Central memory CD8-positive, alpha-beta T cell (primary cell): Measurements from ENCODE around the gene SCRN2.

Experiments used
- ATAC-seq: fragments of 150-1000 bp; cut with Tn5 transposase; replicated peaks from 2 replicates; pipeline ENCODE4 v1.10.0; 2022; ENCODE audit warnings: mild to moderate bottlenecking, moderate FRiP score, moderate number of reproducible peaks; ENCODE audit not compliant: poor library complexity, severe bottlenecking; ENCODE audit errors: extremely low read depth
- DNase-seq, 2 donors: peaks; one replicate each; pipeline ENCODE4 v3.0.0; 2021; ENCODE audit warnings: low spot score in 2 of 2
- H3K27ac Mint-ChIP-seq: one replicate; pipeline ENCODE4 v1.8.0; 2022; ENCODE audit warnings: low read depth, mild to moderate bottlenecking, moderate library complexity, mixed read lengths
- H3K27me3 Mint-ChIP-seq: one replicate; pipeline ENCODE4 v1.8.0; 2022; ENCODE audit warnings: mixed read lengths
- H3K36me3 Mint-ChIP-seq: one replicate; pipeline ENCODE4 v1.8.0; 2022; ENCODE audit warnings: mild to moderate bottlenecking, moderate library complexity, mixed read lengths; ENCODE audit not compliant: insufficient read depth
- H3K4me1 Mint-ChIP-seq: one replicate; pipeline ENCODE4 v1.8.0; 2022; ENCODE audit warnings: mixed read lengths
- H3K4me3 Mint-ChIP-seq: one replicate; pipeline ENCODE4 v1.8.0; 2022; ENCODE audit warnings: mild to moderate bottlenecking, moderate library complexity, mixed read lengths
- H3K9me3 Mint-ChIP-seq: one replicate; pipeline ENCODE4 v1.8.0; 2022; ENCODE audit warnings: mixed read lengths

Gene SCRN2

GRCh38 chr17:47820033-47820789 lies 20.9 kb downstream of the SCRN2 start:
- Mint-ChIP-seq H3K27ac (peak overlapping the region; percentile 91), H3K4me3 (peak overlapping the region; percentile 95), H3K36me3 (peaks cover 55% of the 10 kb centered on the region), H3K27me3 (no peaks in the 10 kb centered on the region), H3K9me3 (no peaks in the 10 kb centered on the region), H3K4me1 (peaks cover 24% of the 10 kb centered on the region)
- no peak for ATAC-seq
- DNase-seq: no peak

- peaks cover 48% of the 10 kb centered on the region for H3K36me3 Mint-ChIP-seq
- peaks cover 23% of the 10 kb centered on the region for H3K4me1 Mint-ChIP-seq
- H3K9me3 Mint-ChIP-seq: no peaks in the 10 kb centered on the region
- no peak overlapping the region for H3K27ac Mint-ChIP-seq
- H3K27me3 Mint-ChIP-seq: no peaks in the 10 kb centered on the region
- ATAC-seq: no peak
- DNase-seq: no peak
- H3K4me3 Mint-ChIP-seq: no peak overlapping the region
These were observed 21.6 kb downstream of the SCRN2 start for GRCh38 chr17:47819475-47819874.

- DNase-seq: no peak
- Mint-ChIP-seq H3K4me3 (no peak overlapping the region), H3K36me3 (peaks cover 42% of the 10 kb centered on the region), H3K4me1 (peaks cover 23% of the 10 kb centered on the region), H3K9me3 (no peaks in the 10 kb centered on the region), H3K27ac (peak overlapping the region; percentile 33), H3K27me3 (no peaks in the 10 kb centered on the region)
- ATAC-seq: no peak
These were observed 22.9 kb downstream of the SCRN2 start for GRCh38 chr17:47818002-47818695.

GRCh38 chr17:47816947-47817346 lies 24.1 kb downstream of the SCRN2 start:
- peaks cover 31% of the 10 kb centered on the region for H3K4me1 Mint-ChIP-seq
- DNase-seq: no peak
- no peaks in the 10 kb centered on the region for H3K27me3 Mint-ChIP-seq
- H3K4me3 Mint-ChIP-seq: no peak overlapping the region
- no peak for ATAC-seq
- H3K27ac Mint-ChIP-seq: no peak overlapping the region
- H3K9me3 Mint-ChIP-seq: no peaks in the 10 kb centered on the region
- H3K36me3 Mint-ChIP-seq: peaks cover 42% of the 10 kb centered on the region

GRCh38 chr17:47816111-47816735 lies 24.9 kb downstream of the SCRN2 start:
- no peak for DNase-seq
- Mint-ChIP-seq H3K27me3 (no peaks in the 10 kb centered on the region), H3K27ac (no peak overlapping the region), H3K9me3 (no peaks in the 10 kb centered on the region), H3K4me1 (peaks cover 31% of the 10 kb centered on the region), H3K4me3 (no peak overlapping the region), H3K36me3 (peaks cover 44% of the 10 kb centered on the region)
- ATAC-seq: no peak

GRCh38 chr17:47815106-47815918 lies 25.8 kb downstream of the SCRN2 start:
- H3K4me1 Mint-ChIP-seq: peaks cover 31% of the 10 kb centered on the region
- no peak overlapping the region for H3K4me3 Mint-ChIP-seq
- no peak for ATAC-seq
- H3K9me3 Mint-ChIP-seq: no peaks in the 10 kb centered on the region
- peaks cover 46% of the 10 kb centered on the region for H3K36me3 Mint-ChIP-seq
- H3K27me3 Mint-ChIP-seq: no peaks in the 10 kb centered on the region
- H3K27ac Mint-ChIP-seq: peak overlapping the region; percentile 55
- DNase-seq: no peak

- DNase-seq: no peak
- Mint-ChIP-seq H3K9me3 (no peaks in the 10 kb centered on the region), H3K27ac (no peak overlapping the region), H3K4me3 (no peak overlapping the region), H3K4me1 (peaks cover 33% of the 10 kb centered on the region), H3K27me3 (no peaks in the 10 kb centered on the region), H3K36me3 (peaks cover 55% of the 10 kb centered on the region)
- no peak for ATAC-seq
These were observed 27.5 kb downstream of the SCRN2 start for GRCh38 chr17:47813512-47814031.

GRCh38 chr17:47813077-47813476 lies 28.0 kb downstream of the SCRN2 start:
- DNase-seq (no peak), ATAC-seq (no peak)
- H3K9me3 Mint-ChIP-seq: no peaks in the 10 kb centered on the region
- no peak overlapping the region for H3K4me3 Mint-ChIP-seq
- H3K27me3 Mint-ChIP-seq: no peaks in the 10 kb centered on the region
- peaks cover 56% of the 10 kb centered on the region for H3K36me3 Mint-ChIP-seq
- H3K4me1 Mint-ChIP-seq: peaks cover 33% of the 10 kb centered on the region
- no peak overlapping the region for H3K27ac Mint-ChIP-seq

GRCh38 chr17:47812146-47812920 lies 28.7 kb downstream of the SCRN2 start:
- Mint-ChIP-seq H3K4me1 (peaks cover 33% of the 10 kb centered on the region), H3K4me3 (no peak overlapping the region), H3K36me3 (peaks cover 54% of the 10 kb centered on the region), H3K27me3 (no peaks in the 10 kb centered on the region), H3K9me3 (no peaks in the 10 kb centered on the region), H3K27ac (peak overlapping the region; percentile 91)
- no peak for DNase-seq
- ATAC-seq: no peak

GRCh38 chr17:47811709-47812108 lies 29.4 kb downstream of the SCRN2 start:
- H3K9me3 Mint-ChIP-seq: no peaks in the 10 kb centered on the region
- no peak overlapping the region for H3K4me3 Mint-ChIP-seq
- peaks cover 56% of the 10 kb centered on the region for H3K36me3 Mint-ChIP-seq
- no peak for DNase-seq
- H3K4me1 Mint-ChIP-seq: peaks cover 33% of the 10 kb centered on the region
- H3K27ac Mint-ChIP-seq: peak overlapping the region; percentile 91
- no peaks in the 10 kb centered on the region for H3K27me3 Mint-ChIP-seq
- ATAC-seq: no peak

GRCh38 chr17:47810901-47811635 lies 30.0 kb downstream of the SCRN2 start:
- H3K4me1 Mint-ChIP-seq: peaks cover 33% of the 10 kb centered on the region
- no peaks in the 10 kb centered on the region for H3K27me3 Mint-ChIP-seq
- no peaks in the 10 kb centered on the region for H3K9me3 Mint-ChIP-seq
- ATAC-seq (no peak), DNase-seq (no peak)
- H3K36me3 Mint-ChIP-seq: peaks cover 57% of the 10 kb centered on the region
- peak overlapping the region; percentile 91 for H3K27ac Mint-ChIP-seq
- no peak overlapping the region for H3K4me3 Mint-ChIP-seq
